Measurements from ENCODE around the gene AFG1L. TPM values are rescaled to one million over a fixed set of nuclear protein-coding genes. Genes with fewer than 3 reads are reported as not detected.

The AFG1L gene
- total and polyA plus RNA-seq, 12 donors: 2.5 to 13.5 (median 6.6) TPM

DNA sequence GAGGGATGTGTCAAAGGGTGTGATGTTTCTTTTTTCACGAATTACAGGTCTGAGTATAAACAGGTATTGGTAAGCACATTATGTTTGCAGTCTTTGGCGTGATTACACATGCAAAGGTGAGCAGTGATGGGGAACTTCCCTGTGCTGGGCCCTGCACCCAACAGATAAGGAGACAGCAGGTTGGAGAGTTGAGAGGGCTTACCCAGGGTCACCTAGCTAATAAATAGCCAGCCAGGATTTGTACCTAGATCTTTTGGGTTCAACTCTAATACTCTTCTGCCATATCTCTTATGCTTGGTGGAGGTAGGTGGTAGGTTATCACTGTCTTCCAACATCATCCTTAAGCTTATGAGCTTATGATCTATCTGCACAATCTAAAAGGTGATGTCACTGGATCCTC is 46.5 kb downstream of the AFG1L start:
- TF ChIP-seq, protein P1, sequence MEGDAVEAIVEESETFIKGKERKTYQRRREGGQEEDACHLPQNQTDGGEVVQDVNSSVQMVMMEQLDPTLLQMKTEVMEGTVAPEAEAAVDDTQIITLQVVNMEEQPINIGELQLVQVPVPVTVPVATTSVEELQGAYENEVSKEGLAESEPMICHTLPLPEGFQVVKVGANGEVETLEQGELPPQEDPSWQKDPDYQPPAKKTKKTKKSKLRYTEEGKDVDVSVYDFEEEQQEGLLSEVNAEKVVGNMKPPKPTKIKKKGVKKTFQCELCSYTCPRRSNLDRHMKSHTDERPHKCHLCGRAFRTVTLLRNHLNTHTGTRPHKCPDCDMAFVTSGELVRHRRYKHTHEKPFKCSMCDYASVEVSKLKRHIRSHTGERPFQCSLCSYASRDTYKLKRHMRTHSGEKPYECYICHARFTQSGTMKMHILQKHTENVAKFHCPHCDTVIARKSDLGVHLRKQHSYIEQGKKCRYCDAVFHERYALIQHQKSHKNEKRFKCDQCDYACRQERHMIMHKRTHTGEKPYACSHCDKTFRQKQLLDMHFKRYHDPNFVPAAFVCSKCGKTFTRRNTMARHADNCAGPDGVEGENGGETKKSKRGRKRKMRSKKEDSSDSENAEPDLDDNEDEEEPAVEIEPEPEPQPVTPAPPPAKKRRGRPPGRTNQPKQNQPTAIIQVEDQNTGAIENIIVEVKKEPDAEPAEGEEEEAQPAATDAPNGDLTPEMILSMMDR (IDR thresholded peaks at IDR 0.05): no peak
- Histone ChIP-seq H3K27ac (no peak overlapping the region), H3K36me3 (replicated peaks in 1 of 2) (no peaks in the 10 kb centered on the region), H3K9me3 (replicated peaks in 1 of 3) (no peaks in the 10 kb centered on the region), H3K4me1 (replicated peaks in 1 of 2) (no peaks in the 10 kb centered on the region), H3K27me3 (no peaks in the 10 kb centered on the region), H3K4me3 (no peak overlapping the region)
- WGBS, 4 donors: 82 to 94% (median 89%) methylated on average over 2 of the region's 2 CpGs
- DNase-seq: no peak
- intact Hi-C loops (cut with DNase I): no loop called here

DNA sequence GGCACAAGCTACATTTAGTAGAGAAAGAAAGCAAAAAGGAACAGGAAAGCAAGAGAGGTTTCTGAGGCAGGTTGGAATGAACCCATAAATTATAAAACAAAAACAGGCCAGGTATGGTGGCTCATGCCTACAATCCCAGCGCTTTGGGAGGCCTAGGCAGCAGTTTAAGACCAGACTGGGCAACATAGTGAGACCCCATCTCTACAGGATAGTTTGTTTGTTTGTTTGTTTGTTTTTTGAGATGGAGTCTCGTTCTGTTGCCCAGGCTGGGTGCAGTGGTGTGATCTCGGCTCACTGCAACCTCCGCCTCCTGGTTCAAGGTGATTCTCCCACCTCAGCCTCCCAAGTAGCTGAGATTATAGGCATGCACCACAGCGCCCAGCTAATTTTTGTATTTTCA is 49.0 kb downstream of the AFG1L start:
- Histone ChIP-seq H3K27ac (no peak overlapping the region), H3K4me1 (replicated peaks in 1 of 2) (no peaks in the 10 kb centered on the region), H3K27me3 (no peaks in the 10 kb centered on the region), H3K36me3 (replicated peaks in 1 of 2) (no peaks in the 10 kb centered on the region), H3K9me3 (replicated peaks in 1 of 3) (no peaks in the 10 kb centered on the region), H3K4me3 (no peak overlapping the region)
- TF ChIP-seq, protein P1 (IDR thresholded peaks at IDR 0.05): no peak
- no peak for TF ChIP-seq POLR2A (IDR thresholded peaks at IDR 0.05)
- WGBS, 4 donors: 83 to 99% (median 97%) methylated on average over 5 of the region's 5 CpGs
- intact Hi-C loops (cut with DNase I): no loop called here
- DNase-seq: no peak

DNA sequence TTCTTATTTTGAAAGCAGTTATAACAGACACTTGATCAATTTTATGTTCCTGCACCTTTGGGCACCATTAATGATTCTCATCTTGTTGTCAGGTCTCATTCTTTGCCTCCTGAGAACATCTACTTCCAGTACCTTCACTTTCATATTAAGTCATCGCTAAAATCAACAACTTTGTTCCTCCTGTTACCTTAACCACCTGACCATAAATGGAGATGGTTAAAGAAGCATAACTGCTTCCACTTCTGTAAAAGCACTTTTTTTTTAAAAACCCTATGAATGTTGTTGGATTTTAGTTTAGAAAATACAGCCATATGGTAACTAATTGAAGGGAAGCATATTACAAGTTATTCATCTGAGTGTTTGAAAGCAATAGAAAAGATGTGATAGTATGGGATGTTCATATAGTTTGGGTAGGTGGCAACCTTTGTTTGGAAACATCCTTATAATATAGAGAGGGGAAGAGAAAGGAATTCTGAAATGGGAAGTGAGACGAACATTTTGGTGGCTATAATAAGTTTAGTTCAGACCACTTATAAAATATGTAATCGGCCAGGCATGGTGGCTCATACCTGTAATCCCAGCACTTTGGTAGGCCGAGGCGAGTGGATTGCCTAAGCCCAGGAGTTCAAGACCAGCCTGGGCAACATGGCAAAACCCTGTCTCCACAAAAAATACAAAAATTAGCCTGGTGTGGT is 53.9 kb downstream of the AFG1L start:
- no peaks in the 10 kb centered on the region for H3K27me3 ChIP-seq
- DNase-seq: no peak
- no peak overlapping the region for H3K27ac ChIP-seq
- intact Hi-C loops (cut with DNase I): no loop called here
- H3K36me3 ChIP-seq (replicated peaks in 1 of 2): no peaks in the 10 kb centered on the region
- H3K4me1 ChIP-seq (replicated peaks in 1 of 2): no peaks in the 10 kb centered on the region
- no peak overlapping the region for H3K4me3 ChIP-seq
- WGBS, 4 donors: 85 to 92% (median 89%) methylated on average over 5 of the region's 5 CpGs
- TF ChIP-seq, protein P1 (IDR thresholded peaks at IDR 0.05): no peak
- TF ChIP-seq POLR2A (IDR thresholded peaks at IDR 0.05): no peak
- H3K9me3 ChIP-seq (replicated peaks in 1 of 3): no peaks in the 10 kb centered on the region

DNA sequence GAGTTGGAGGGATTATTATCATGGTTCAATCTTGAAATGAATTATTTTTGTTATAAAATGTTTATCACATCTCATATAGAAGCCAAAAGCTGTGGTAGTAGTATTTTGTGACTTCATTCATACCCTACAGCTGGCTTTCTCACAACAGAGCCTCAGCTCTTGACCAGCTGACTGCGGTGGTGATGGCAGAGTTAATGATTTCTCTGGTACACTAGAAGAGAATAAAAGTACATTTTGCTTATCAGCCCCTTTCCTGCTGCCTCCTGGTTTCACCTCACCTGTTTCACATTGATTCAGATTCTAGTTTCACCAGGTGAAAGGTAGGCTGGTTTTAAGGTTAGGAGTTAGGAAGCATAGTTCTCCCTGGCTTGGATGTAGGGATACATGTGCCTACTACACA is 55.7 kb downstream of the AFG1L start:
- no peaks in the 10 kb centered on the region for H3K27me3 ChIP-seq
- WGBS, 4 donors: 95 to 100% (median 100%) methylated on average over 1 of the region's 1 CpG
- DNase-seq: no peak
- H3K4me3 ChIP-seq: no peak overlapping the region
- intact Hi-C loops (cut with DNase I): no loop called here
- no peaks in the 10 kb centered on the region for H3K9me3 ChIP-seq (replicated peaks in 1 of 3)
- TF ChIP-seq POLR2A (IDR thresholded peaks at IDR 0.05): no peak
- TF ChIP-seq, protein P1 (IDR thresholded peaks at IDR 0.05): no peak
- H3K4me1 ChIP-seq (replicated peaks in 1 of 2): no peaks in the 10 kb centered on the region
- H3K36me3 ChIP-seq (replicated peaks in 1 of 2): no peaks in the 10 kb centered on the region
- H3K27ac ChIP-seq: no peak overlapping the region

Measured in adrenal gland (tissue), 12 donors.